A549 (cell line): ENCODE results near the gene THEM4. TPM values are rescaled to one million over a fixed set of nuclear protein-coding genes. Genes with fewer than 3 reads are reported as not detected.
A peak's percentile ranks its signal among the peaks of the same experiment; 100 is the strongest.

Experiments used
- ATAC-seq, 2 experiments: fragments of 200-7000 bp in 1 of 2; fragments of >200 bp in 1 of 2; cut with Nextera tagmentation in 1 of 2; cut with Tn5 transposase in 1 of 2; 3 replicates each; pipeline versions ENCODE4 v1.8.0 to v1.9.1; 2018 to 2020; ENCODE audit warnings: mild to moderate bottlenecking in 1 of 2, moderate library complexity in 1 of 2
- CTCF ChIA-PET: fragments of 300-600 bp; sonication (Branson Sonifier 250); formaldehyde crosslinking; extraction: SDS; loops from one replicate; lab custom pipeline; 2021; ENCODE audit warnings: antibody characterized with exemption, inconsistent platforms; lab: Yijun Ruan, JAX
- POLR2A ChIA-PET: fragments of 350-600 bp; formaldehyde crosslinking; extraction: SDS; loops from one replicate; lab custom pipeline; 2021; ENCODE audit warnings: antibody characterized with exemption, inconsistent platforms; lab: Yijun Ruan, JAX
- DNase-seq, 2 experiments: peaks; one replicate each; pipeline versions ENCODE4 v3.0.0 to v3.0.0-alpha.2; 2011 to 2016; ENCODE audit warnings: low read depth in 1 of 2, low spot score in 1 of 2
- FAIRE-seq: peaks from 2 replicates; lab custom pipeline; 2011; peaks lifted over from hg19 to GRCh38; lab: Jason Lieb, UNC
- H3K27ac ChIP-seq, 2 experiments: fragments of >200 bp; sonication (Bioruptor Twin); formaldehyde crosslinking; 3 replicates each; pipeline ENCODE4 v1.5.1; 2016 to 2017
- H3K4me1 ChIP-seq: fragments of >200 bp; sonication (Bioruptor Twin); formaldehyde crosslinking; 3 replicates; pipeline ENCODE4 v1.6.1; 2016
- H3K4me2 ChIP-seq: fragments of >200 bp; sonication (Bioruptor Twin); formaldehyde crosslinking; 3 replicates; pipeline ENCODE4 v1.6.1; 2016
- H3K4me3 ChIP-seq: fragments of >200 bp; sonication (Bioruptor Twin); formaldehyde crosslinking; 3 replicates; pipeline ENCODE4 v1.5.1; 2016
- H3K9me3 ChIP-seq: fragments of >200 bp; sonication (Bioruptor Twin); formaldehyde crosslinking; 3 replicates; pipeline ENCODE4 v1.6.1; 2016
- BHLHE40 ChIP-seq: IDR thresholded peaks from 2 replicates; pipeline ENCODE4 v1.6.1; 2012; ENCODE audit warnings: low read depth, low read length, inconsistent platforms
- CBX2 ChIP-seq: fragments of 200-600 bp; sonication (generic); IDR thresholded peaks from 2 replicates; pipeline ENCODE4 v1.6.1; 2016; ENCODE audit warnings: low read depth, mild to moderate bottlenecking, borderline replicate concordance
- CHD2 ChIP-seq: fragments of 150-350 bp; IDR thresholded peaks from 2 replicates; pipeline ENCODE4 v1.6.1; 2014; ENCODE audit warnings: low read length; ENCODE audit not compliant: partially characterized antibody
- CHD4 ChIP-seq: fragments of 200-600 bp; sonication (generic); IDR thresholded peaks from 2 replicates; pipeline ENCODE4 v1.6.1; 2016; ENCODE audit warnings: antibody characterized with exemption, mild to moderate bottlenecking, borderline replicate concordance
- EHF ChIP-seq: fragments of 250-450 bp; sonication (Bioruptor Pico); IDR thresholded peaks from 2 replicates; pipeline ENCODE4 v1.5.0; 2020; ENCODE audit warnings: mild to moderate bottlenecking
- ESRRA ChIP-seq: fragments of 150-350 bp; IDR thresholded peaks from 2 replicates; pipeline ENCODE4 v1.6.1; 2014; ENCODE audit warnings: mild to moderate bottlenecking, low read length, borderline replicate concordance
- FOSL2 ChIP-seq, 2 experiments: fragments of 450-650 bp in 1 of 2; fragments of >200 bp in 1 of 2; sonication (Bioruptor Twin) in 1 of 2; formaldehyde crosslinking; IDR thresholded peaks; 2 replicates each; pipeline versions ENCODE4 v1.5.0 to v1.6.1; 2016 to 2020; ENCODE audit warnings: mild to moderate bottlenecking in 1 of 2, moderate library complexity in 1 of 2
- GATA3 ChIP-seq: IDR thresholded peaks from 2 replicates; pipeline ENCODE4 v1.6.1; 2012; ENCODE audit warnings: borderline replicate concordance
- HDAC2 ChIP-seq: fragments of 200-600 bp; sonication (generic); IDR thresholded peaks from 2 replicates; pipeline ENCODE4 v1.6.1; 2016
- HEYL ChIP-seq: fragments of 250-450 bp; sonication (Bioruptor Pico); IDR thresholded peaks from 2 replicates; pipeline ENCODE4 v1.8.0; 2021; ENCODE audit warnings: mild to moderate bottlenecking, moderate library complexity
- HOXA7 ChIP-seq: fragments of 250-450 bp; sonication (Bioruptor Pico); IDR thresholded peaks from 2 replicates; pipeline ENCODE4 v1.5.0; 2020; ENCODE audit warnings: mild to moderate bottlenecking, moderate library complexity
- JUNB ChIP-seq: fragments of >200 bp; sonication (Bioruptor Twin); formaldehyde crosslinking; IDR thresholded peaks from 2 replicates; pipeline ENCODE4 v1.6.1; 2016
- MAFK ChIP-seq: fragments of 450-650 bp; IDR thresholded peaks from 2 replicates; pipeline ENCODE4 v1.6.1; 2014; ENCODE audit not compliant: partially characterized antibody
- NPAS2 ChIP-seq: fragments of 250-450 bp; sonication (Bioruptor Pico); IDR thresholded peaks from 2 replicates; pipeline ENCODE4 v1.8.0; 2022; ENCODE audit warnings: mild to moderate bottlenecking, moderate library complexity, borderline replicate concordance
- NR3C1 ChIP-seq: fragments of >200 bp; sonication (Bioruptor Twin); formaldehyde crosslinking; IDR thresholded peaks from 3 replicates; pipeline ENCODE4 v1.6.1; 2017
- PHF8 ChIP-seq: fragments of 200-600 bp; sonication (generic); IDR thresholded peaks from 2 replicates; pipeline ENCODE4 v1.6.1; 2016; ENCODE audit warnings: low read depth, mild to moderate bottlenecking, antibody characterized with exemption, moderate library complexity, borderline replicate concordance
- POLR2A ChIP-seq: IDR thresholded peaks from 2 replicates; pipeline ENCODE4 v1.6.1; 2012; ENCODE audit warnings: mild to moderate bottlenecking, low read length
- RAD21 ChIP-seq, 2 experiments: fragments of >200 bp in 1 of 2; sonication (Bioruptor Twin) in 1 of 2; formaldehyde crosslinking in 1 of 2; IDR thresholded peaks in 1 of 2; conservative IDR thresholded peaks in 1 of 2; 2 replicates in 1 of 2; 3 replicates in 1 of 2; pipeline ENCODE4 v1.6.1; 2012 to 2018; ENCODE audit warnings: inconsistent platforms in 1 of 2
- RCOR1 ChIP-seq: fragments of 150-350 bp; IDR thresholded peaks from 2 replicates; pipeline ENCODE4 v1.6.1; 2014; ENCODE audit warnings: antibody characterized with exemption, low read length, low read depth
- ZC3H11A ChIP-seq: fragments of 450-650 bp; IDR thresholded peaks from 2 replicates; pipeline ENCODE4 v1.6.1; 2014; ENCODE audit warnings: antibody characterized with exemption, mild to moderate bottlenecking
- ZFP36 ChIP-seq: fragments of 450-650 bp; IDR thresholded peaks from 2 replicates; pipeline ENCODE4 v1.6.1; 2014; ENCODE audit warnings: borderline replicate concordance; ENCODE audit not compliant: partially characterized antibody
- WGBS: methylation state at CpG from one replicate; pipeline ENCODE4 v1.1.6; 2017; ENCODE audit errors: missing lambda C conversion rate; 5-methylcytosine and 5-hydroxymethylcytosine counted together
- polyA plus RNA-seq, 4 experiments: library from polyadenylated mRNA; depleted of rRNA in 3 of 4; stranded (reverse); fragments of >200 nt; fragmentation: RNase III in 1 of 4; extraction: RNeasy Plus Mini Kit Qiagen cat#74134 plus additional on column Dnase treatment in 1 of 4; gene quantifications; 2 replicates in 3 of 4; 3 replicates in 1 of 4; pipeline ENCODE4 v1.2.3, GENCODE V29; 2011 to 2017
- TF ChIP-seq, protein P1 (sequence below): fragments of >200 bp; sonication (Bioruptor Twin); formaldehyde crosslinking; IDR thresholded peaks from 3 replicates; pipeline ENCODE4 v1.5.1; 2016
- TF ChIP-seq, protein P2 (sequence below): IDR thresholded peaks from 2 replicates; pipeline ENCODE4 v1.6.1; 2012; ENCODE audit warnings: low read depth, borderline replicate concordance

The THEM4 gene
- polyA plus RNA-seq, 2 of the 4 experiments (the other 2 are of a cell fraction) = 16.6 to 32.3 TPM

DNA sequence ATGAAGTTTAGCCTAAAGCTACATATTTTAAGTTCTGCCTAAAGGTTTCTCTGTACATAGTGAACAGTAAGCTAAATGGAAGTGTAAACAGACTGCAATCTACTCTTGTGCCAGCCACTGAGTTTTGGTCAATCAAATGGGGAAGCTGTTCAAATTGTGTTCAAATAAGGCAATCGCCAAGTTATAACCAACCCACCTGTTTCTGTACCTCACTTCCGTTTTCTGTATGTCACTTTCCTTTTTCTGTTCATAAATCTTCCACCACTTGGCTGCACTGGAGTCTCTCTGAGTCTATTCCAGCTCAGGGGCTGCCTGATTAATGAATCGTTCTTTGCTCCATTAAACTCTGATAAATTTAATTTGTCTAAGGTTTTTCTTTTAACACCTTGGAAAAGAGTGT, 10.8 kb upstream of the THEM4 start:
- no peak for ATAC-seq
- POLR2A ChIA-PET = interaction anchor here (1.3 kb wide), 1 partner anchor 11 kb away, joined by 4 read pairs; no protein-coding TSS in a partner anchor
- CTCF ChIA-PET = interaction anchor here (0.8 to 14.1 kb wide), 6 partner anchors 10 to 114 kb away, joined by 3 to 102 read pairs (median 6); partner anchors contain the start of gene THEM4
- H3K9me3 ChIP-seq = no peaks in the 10 kb centered on the region
- DNase-seq = no peak
- no peak for FAIRE-seq
- H3K4me1 ChIP-seq = no peaks in the 10 kb centered on the region
- no peak overlapping the region for H3K4me3 ChIP-seq
- no peak overlapping the region for H3K4me2 ChIP-seq
- WGBS = 50% methylated on average over 3 of the region's 3 CpGs
- TF ChIP-seq, protein P1, sequence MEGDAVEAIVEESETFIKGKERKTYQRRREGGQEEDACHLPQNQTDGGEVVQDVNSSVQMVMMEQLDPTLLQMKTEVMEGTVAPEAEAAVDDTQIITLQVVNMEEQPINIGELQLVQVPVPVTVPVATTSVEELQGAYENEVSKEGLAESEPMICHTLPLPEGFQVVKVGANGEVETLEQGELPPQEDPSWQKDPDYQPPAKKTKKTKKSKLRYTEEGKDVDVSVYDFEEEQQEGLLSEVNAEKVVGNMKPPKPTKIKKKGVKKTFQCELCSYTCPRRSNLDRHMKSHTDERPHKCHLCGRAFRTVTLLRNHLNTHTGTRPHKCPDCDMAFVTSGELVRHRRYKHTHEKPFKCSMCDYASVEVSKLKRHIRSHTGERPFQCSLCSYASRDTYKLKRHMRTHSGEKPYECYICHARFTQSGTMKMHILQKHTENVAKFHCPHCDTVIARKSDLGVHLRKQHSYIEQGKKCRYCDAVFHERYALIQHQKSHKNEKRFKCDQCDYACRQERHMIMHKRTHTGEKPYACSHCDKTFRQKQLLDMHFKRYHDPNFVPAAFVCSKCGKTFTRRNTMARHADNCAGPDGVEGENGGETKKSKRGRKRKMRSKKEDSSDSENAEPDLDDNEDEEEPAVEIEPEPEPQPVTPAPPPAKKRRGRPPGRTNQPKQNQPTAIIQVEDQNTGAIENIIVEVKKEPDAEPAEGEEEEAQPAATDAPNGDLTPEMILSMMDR = no peak
- TF ChIP-seq CHD2 (no peak), ESRRA (no peak), PHF8 (no peak), GATA3 (no peak), NR3C1 (no peak), CBX2 (no peak), MAFK (no peak), JUNB (no peak), NPAS2 (CRISPR knock-in tag) (no peak), HDAC2 (no peak)
- TF ChIP-seq, protein P2, sequence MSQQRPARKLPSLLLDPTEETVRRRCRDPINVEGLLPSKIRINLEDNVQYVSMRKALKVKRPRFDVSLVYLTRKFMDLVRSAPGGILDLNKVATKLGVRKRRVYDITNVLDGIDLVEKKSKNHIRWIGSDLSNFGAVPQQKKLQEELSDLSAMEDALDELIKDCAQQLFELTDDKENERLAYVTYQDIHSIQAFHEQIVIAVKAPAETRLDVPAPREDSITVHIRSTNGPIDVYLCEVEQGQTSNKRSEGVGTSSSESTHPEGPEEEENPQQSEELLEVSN = no peak
- H3K27ac ChIP-seq = no peak overlapping the region

DNA sequence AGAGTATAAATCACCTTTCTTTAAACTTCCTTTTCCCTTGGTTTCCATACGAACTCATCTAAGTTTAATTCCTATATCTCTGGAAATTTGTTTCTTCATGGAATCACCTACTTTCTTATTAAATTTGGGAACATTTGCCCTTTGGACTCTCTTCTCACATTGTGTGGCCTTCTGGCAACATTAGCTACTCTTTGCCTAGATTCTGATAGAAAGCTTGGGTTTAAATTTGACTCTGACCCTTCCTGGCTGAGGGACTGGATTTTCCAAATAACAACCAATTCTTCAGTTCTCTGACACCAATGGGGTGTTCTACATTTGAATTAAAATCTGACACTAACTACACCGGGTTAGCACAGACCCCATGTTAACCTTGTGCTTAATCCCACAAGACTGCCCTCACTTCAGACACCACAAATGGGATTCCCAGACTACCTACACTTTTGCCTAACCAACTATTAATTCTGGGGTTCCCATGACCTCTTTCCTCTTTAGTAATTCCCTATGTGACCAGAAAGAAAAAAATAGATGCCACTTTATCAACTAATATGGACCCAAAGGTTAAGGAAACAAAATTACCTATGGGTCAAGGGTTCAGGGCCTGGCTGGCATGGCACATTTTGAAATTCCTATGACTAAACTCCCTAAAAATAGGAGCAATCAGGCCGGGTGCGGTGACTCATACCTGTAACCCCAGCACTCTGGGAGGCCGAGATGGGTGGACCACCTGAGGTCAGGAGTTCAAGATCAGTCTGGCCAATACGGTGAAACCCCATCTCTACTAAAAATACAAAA, 9.7 kb upstream of the THEM4 start:
- Histone ChIP-seq H3K9me3 (no peaks in the 10 kb centered on the region), H3K4me1 (no peaks in the 10 kb centered on the region), H3K27ac (no peak overlapping the region), H3K4me3 (no peak overlapping the region), H3K4me2 (no peak overlapping the region)
- 44% methylated on average over 6 of the region's 6 CpGs for WGBS
- DNase-seq = no peak
- CTCF ChIA-PET = interaction anchor here (1.2 to 14.1 kb wide), 5 partner anchors 10 to 116 kb away, joined by 3 to 102 read pairs (median 6); partner anchors contain the start of gene THEM4
- no peak for ATAC-seq
- FAIRE-seq = no peak
- TF ChIP-seq FOSL2 (IDR thresholded peaks at IDR 0.05) = no peak
- TF ChIP-seq FOSL2 (CRISPR knock-in tag; IDR thresholded peaks at IDR 0.05) = 0 out of 2 replicates have a peak, but pooled peaks have one; percentile 23
- TF ChIP-seq, protein P1 = no peak
- TF ChIP-seq NR3C1 = no peak
- no peak for TF ChIP-seq EHF (CRISPR knock-in tag)
- POLR2A ChIA-PET = interaction anchor here (0.6 to 1.3 kb wide), 2 partner anchors 10 to 76 kb away, joined by 4 read pairs; no protein-coding TSS in a partner anchor

DNA sequence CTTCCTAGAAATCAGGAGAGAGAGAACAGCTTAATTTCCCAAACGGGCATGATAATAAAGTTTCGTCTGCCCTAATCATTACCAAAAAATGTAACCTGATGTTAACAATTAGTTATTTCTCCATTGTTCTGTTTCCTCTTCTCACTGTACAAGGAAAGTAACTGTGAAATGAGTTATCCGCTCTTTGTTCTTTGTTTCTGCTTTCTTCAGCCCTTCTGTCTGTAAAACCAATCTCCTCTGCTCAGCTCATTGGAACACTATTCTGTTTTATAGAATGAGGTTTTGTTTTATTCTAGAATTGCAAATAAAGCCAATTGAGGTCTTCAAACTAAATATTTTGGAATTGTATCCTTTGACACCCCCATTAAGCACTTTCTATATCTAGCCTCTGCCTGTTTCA, 8.8 kb upstream of the THEM4 start:
- TF ChIP-seq HOXA7 (no peak), NPAS2 (CRISPR knock-in tag) (no peak), POLR2A (no peak), HEYL (CRISPR knock-in tag) (no peak), RCOR1 (no peak), BHLHE40 (no peak), CHD4 (no peak), ZFP36 (no peak), ZC3H11A (no peak), RAD21 (conservative IDR thresholded peaks at IDR 0.05 in 1 of 2, IDR thresholded peaks at IDR 0.05 in 1 of 2) (no peak)
- H3K27ac ChIP-seq = no peak overlapping the region
- no peak overlapping the region for H3K4me2 ChIP-seq
- POLR2A ChIA-PET = no interaction called here
- ATAC-seq (no peak), FAIRE-seq (no peak), DNase-seq (no peak)
- 82% methylated on average over 3 of the region's 3 CpGs for WGBS
- no peaks in the 10 kb centered on the region for H3K4me1 ChIP-seq
- CTCF ChIA-PET = interaction anchor here (0.9 to 14.1 kb wide), 6 partner anchors 9 to 116 kb away, joined by 4 to 102 read pairs (median 9); partner anchors contain the start of gene THEM4
- H3K4me3 ChIP-seq = no peak overlapping the region
- no peaks in the 10 kb centered on the region for H3K9me3 ChIP-seq
